ENCODE measurements around the gene SARDH. TPM values are rescaled to one million over a fixed set of nuclear protein-coding genes. Genes with fewer than 3 reads are reported as not detected.

SARDH gene
- total RNA-seq, 4 donors from 2014 or later = 0.39 to 2.9 (median 0.59) TPM

- no peak overlapping the region for H3K27ac ChIP-seq
- H3K27me3 ChIP-seq = peaks cover 44 to 53% (median 48%) of the 10 kb centered on the region in 3 donors
- H3K4me1 ChIP-seq = peaks cover 0 to 6% of the 10 kb centered on the region in 2 donors
- no peak for DNase-seq
- H3K9me3 ChIP-seq = no peaks in the 10 kb centered on the region
- no peaks in the 10 kb centered on the region for H3K36me3 ChIP-seq
- intact Hi-C loops (cut with DNase I; ENCODE audit: low total_unique reads) (no loop called here), in situ Hi-C loops (cut with MboI; ENCODE audit: low sequenced_read_pairs in 4 of 4) (no loop called here)
- no peak for ATAC-seq
- TF ChIP-seq CTCF (IDR thresholded peaks at IDR 0.05 in 4 of 5, conservative IDR thresholded peaks at IDR 0.05 in 1 of 5) (no peak), POLR2A (IDR thresholded peaks at IDR 0.05) (no peak)
- no peak overlapping the region for H3K4me3 ChIP-seq
Observed at GRCh38 chr9:133659516-133659915, 78.6 kb downstream of the SARDH start.

GRCh38 chr9:133658442-133659431 lies 79.4 kb downstream of the SARDH start:
- Histone ChIP-seq H3K36me3 (no peaks in the 10 kb centered on the region), H3K4me3 (peak overlapping the region in 1 of 4 donors; percentile 15), H3K27me3 (peaks cover 44 to 53% (median 51%) of the 10 kb centered on the region in 3 donors), H3K4me1 (peaks cover 0 to 6% of the 10 kb centered on the region in 2 donors), H3K9me3 (no peaks in the 10 kb centered on the region), H3K27ac (no peak overlapping the region)
- ATAC-seq (no peak), DNase-seq (peak in 1 of 2 donors; percentile 28)
- in situ Hi-C loops (cut with MboI; ENCODE audit: low sequenced_read_pairs in 4 of 4) (no loop called here), intact Hi-C loops (cut with DNase I; ENCODE audit: low total_unique reads) (no loop called here)
- no peak for TF ChIP-seq POLR2A (IDR thresholded peaks at IDR 0.05)
- no peak for TF ChIP-seq CTCF (IDR thresholded peaks at IDR 0.05 in 4 of 5, conservative IDR thresholded peaks at IDR 0.05 in 1 of 5)

DNA sequence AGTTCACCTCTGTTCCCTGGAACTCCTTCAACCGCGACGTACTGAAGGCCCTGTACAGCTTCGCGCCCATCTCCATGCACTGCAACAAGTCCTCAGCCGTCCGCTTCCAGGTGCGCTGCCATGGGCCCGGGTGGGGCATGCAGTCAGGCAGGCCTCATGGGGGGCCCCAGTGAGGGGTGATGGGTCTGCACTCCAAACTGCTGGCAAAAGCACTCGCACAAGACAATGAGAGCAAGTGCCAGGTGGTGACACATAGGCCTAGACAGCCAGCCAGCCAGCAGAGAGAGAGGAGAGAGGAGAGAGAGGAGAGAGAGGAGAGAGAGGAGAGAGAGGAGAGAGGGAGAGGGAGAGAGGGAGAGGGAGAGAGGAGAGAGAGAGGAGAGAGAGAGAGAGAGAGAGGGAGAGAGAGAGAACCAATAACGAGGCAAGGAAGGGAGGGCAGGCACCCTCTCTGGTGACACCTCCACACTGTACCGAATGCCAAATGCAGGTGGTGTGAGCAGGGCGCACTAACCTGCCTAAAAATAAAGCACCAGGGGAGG lies 81.0 kb downstream of the SARDH start:
- no peak for ATAC-seq
- TF ChIP-seq POLR2A (IDR thresholded peaks at IDR 0.05) = no peak
- no peak for TF ChIP-seq CTCF (IDR thresholded peaks at IDR 0.05 in 4 of 5, conservative IDR thresholded peaks at IDR 0.05 in 1 of 5)
- H3K4me1 ChIP-seq = peaks cover 0 to 6% of the 10 kb centered on the region in 2 donors
- no peaks in the 10 kb centered on the region for H3K9me3 ChIP-seq
- H3K4me3 ChIP-seq = no peak overlapping the region
- DNase-seq = no peak
- no peak overlapping the region for H3K27ac ChIP-seq
- peaks cover 44 to 57% (median 51%) of the 10 kb centered on the region in 3 donors for H3K27me3 ChIP-seq
- intact Hi-C loops (cut with DNase I; ENCODE audit: low total_unique reads) = no loop called here
- in situ Hi-C loops (cut with MboI; ENCODE audit: low sequenced_read_pairs in 4 of 4) = no loop called here
- no peaks in the 10 kb centered on the region for H3K36me3 ChIP-seq

- in situ Hi-C loops (cut with MboI; ENCODE audit: low sequenced_read_pairs in 4 of 4) = no loop called here
- H3K27ac ChIP-seq = no peak overlapping the region
- H3K27me3 ChIP-seq = peaks cover 44 to 57% (median 55%) of the 10 kb centered on the region in 3 donors
- no peaks in the 10 kb centered on the region for H3K9me3 ChIP-seq
- no peak for TF ChIP-seq CTCF (IDR thresholded peaks at IDR 0.05 in 4 of 5, conservative IDR thresholded peaks at IDR 0.05 in 1 of 5)
- TF ChIP-seq POLR2A (IDR thresholded peaks at IDR 0.05) = no peak
- no peak for DNase-seq
- intact Hi-C loops (cut with DNase I; ENCODE audit: low total_unique reads) = no loop called here
- no peaks in the 10 kb centered on the region for H3K36me3 ChIP-seq
- H3K4me3 ChIP-seq = no peak overlapping the region
- H3K4me1 ChIP-seq = peaks cover 0 to 6% of the 10 kb centered on the region in 2 donors
- ATAC-seq = no peak
Observed at GRCh38 chr9:133656211-133657119, 81.7 kb downstream of the SARDH start.
